ENCODE results near the gene ITGAX.

The ITGAX gene

GRCh38 chr16:31376705-31377104 is 21.7 kb downstream of the ITGAX start:
- DNase-seq, result no peak

- no peak for DNase-seq
Observed at GRCh38 chr16:31377210-31377903, 22.4 kb downstream of the ITGAX start.

GRCh38 chr16:31380201-31380600 is 25.2 kb downstream of the ITGAX start:
- DNase-seq, result no peak

DNA sequence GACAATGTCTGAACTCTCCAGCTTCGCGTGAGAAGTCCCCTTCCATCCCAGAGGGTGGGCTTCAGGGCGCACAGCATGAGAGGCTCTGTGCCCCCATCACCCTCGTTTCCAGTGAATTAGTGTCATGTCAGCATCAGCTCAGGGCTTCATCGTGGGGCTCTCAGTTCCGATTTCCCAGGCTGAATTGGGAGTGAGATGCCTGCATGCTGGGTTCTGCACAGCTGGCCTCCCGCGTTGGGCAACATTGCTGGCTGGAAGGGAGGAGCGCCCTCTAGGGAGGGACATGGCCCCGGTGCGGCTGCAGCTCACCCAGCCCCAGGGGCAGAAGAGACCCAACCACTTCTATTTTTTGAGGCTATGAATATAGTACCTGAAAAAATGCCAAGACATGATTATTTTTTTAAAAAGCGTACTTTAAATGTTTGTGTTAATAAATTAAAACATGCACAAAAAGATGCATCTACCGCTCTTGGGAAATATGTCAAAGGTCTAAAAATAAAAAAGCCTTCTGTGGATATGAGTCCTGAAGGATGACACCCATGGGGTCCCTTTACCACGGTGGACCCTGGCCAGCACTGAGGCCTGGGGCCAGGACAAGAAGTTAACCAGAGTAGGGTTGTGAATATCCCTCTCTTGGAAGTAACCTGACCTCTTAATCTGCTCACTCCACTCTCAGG is 27.6 kb downstream of the ITGAX start:
- DNase-seq, result peak; percentile 59

- DNase-seq, result no peak
Observed at GRCh38 chr16:31385680-31386079, 30.7 kb downstream of the ITGAX start.

DNA sequence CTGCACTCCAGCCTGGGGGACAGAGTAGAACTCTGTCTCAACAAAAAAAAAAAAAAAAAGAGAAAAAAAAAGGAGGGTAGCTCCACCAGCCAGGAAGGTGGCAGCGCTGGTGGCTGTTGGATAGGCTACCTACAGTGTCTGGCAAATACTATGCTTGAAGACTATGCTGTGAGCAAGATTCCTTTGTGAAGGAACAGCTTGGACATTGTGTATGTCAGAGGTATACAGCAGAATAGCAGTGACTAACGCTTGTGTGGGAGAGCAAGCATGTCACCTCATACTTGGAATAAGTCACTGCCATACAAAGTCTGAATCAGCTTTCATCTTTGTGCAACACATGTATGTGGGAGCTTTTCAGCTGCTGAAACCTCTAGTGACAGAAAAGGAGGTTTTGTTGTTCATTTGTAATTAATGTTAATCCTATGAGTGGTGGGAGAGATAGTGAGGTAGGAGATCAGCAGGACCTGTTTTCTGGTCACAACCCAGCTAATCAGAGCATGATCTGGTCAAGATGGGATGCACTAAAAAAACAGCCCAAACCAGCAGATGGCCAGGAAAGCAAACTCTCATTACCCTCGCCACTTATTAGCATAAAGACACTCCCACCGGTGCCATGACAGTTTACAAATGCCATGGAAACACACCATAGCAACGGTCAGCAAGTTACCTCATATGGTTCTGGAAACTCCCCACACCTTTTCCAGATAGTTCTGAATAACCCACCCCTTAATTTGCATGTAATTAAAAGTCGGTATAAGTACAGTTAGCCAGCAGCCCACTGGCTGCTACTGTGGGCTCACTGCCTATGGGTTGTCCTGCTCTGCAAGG is 31.4 kb downstream of the ITGAX start:
- DNase-seq, result no peak

- DNase-seq, result no peak
Observed at GRCh38 chr16:31388535-31388934, 33.6 kb downstream of the ITGAX start.

DNA sequence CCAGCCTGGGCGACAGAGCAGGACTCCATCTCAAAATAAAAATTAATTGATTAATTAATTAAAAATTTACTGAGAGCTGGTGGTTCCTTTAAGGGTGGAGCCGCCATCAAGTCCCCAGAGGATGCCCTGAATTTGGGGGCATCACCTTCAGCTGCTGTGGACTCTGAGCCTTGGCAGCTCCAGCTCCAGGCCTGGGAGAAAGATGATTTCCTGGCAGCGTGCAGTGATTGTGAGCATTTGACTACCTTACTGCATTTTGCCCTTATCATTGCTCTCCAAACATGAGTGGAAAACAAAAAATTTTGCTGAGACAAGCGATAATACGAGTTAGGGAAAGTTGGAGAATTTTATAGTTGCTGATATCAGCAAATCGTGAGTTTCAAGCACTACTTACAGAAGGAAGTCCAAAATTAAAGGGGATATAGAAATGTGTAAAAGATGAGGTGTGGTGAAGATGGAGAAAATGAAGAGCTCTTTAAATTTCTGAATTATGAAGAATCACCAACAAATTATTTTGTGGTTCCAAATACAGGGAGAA is 35.6 kb downstream of the ITGAX start:
- no peak for DNase-seq

DNA sequence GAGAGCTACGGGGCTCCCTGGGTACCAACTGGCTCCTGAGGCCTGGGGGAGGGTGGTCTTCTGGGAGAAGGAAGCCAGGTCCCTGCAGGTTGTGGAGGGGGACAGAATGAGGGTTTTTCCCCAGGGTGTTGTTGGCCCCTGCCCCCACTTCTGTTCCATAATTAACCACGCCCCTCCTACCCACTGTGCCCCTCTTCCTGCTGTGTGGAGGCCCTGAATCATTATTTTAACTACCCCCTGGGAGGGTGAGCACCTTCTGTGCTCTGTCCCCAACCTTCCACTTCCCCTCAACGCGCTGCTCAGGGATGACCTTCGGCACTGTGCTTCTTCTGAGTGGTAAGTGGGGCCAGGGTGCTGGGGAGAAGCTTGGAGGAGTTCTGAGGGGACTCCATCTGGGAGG is 38.1 kb downstream of the ITGAX start, which contains the start of gene ITGAD:
TSS of gene ITGAD (plus strand) at position 280 of the 400 bp plus-strand sequence. CDS start at position 306, 26 bp downstream.
- no peak for DNase-seq

DNA sequence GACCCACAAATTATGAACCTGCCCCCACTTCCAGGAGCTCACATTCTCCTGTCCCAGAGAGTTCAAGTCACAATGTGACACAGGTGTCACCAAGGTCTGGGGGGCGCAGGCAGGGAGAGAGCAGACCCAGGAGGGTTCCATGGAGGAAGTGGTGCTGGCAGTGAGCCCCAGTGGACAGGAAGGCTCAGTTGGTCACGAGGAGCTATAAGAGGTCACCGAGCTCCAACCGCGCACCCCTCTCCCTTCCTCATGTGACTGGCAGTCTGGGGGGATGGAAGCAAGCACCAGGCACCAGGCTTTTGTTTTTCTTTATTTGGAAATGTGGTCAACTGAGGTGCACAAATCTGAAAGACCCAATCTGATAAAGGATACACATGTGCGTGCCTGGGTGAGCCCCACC is 40.7 kb downstream of the ITGAX start:
- DNase-seq, result no peak

GRCh38 chr16:31397096-31397660 is 42.2 kb downstream of the ITGAX start:
- no peak for DNase-seq

DNA sequence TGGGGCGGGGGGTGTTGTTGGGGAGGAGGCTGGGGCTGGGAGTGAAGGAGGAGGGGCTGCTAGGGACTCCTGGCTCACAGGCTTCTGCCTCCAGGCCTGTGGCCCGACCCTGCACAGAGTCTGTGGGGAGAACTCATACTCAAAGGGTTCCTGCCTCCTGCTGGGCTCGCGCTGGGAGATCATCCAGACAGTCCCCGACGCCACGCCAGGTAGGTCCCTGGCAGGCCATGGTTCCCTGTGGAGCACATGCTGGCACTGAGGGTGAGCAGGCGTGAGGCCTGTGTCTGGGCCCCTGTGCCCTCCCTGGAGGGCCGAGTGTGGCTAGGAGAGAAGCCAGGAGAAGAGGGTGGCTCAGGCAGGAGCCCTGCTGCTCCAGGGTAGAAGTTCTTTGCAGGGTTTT is 42.7 kb downstream of the ITGAX start:
- DNase-seq, result no peak

- DNase-seq, result no peak
Observed at GRCh38 chr16:31400191-31400590, 45.2 kb downstream of the ITGAX start.

- no peak for DNase-seq
Observed at GRCh38 chr16:31401436-31401835, 46.5 kb downstream of the ITGAX start.

- DNase-seq, result no peak
Observed at GRCh38 chr16:31402687-31403086, 47.7 kb downstream of the ITGAX start.

- no peak for DNase-seq
Observed at GRCh38 chr16:31403590-31404352, 48.8 kb downstream of the ITGAX start.

GRCh38 chr16:31404353-31405064 is 49.5 kb downstream of the ITGAX start:
- no peak for DNase-seq

GRCh38 chr16:31407406-31407805 is 52.4 kb downstream of the ITGAX start:
- DNase-seq, result no peak

DNA sequence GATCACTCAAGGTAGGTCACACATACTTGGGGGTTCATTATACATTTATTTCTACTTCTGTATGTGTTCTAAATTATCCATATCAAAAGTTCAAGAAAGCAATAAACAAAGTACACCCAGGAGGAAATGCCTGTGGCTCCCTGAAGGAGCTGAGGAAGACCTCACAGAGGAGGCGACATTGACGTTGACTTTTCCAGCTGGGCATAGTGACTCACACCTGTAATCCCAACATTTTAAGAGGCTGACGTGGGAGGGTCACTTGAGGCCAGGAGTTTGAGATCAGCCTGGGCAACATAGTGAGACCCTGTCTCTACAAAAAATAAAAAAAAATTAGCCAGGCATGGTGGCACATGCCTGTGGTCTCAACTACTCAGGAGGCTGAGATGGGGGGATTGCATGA is 54.5 kb downstream of the ITGAX start:
- DNase-seq, result no peak

DNA sequence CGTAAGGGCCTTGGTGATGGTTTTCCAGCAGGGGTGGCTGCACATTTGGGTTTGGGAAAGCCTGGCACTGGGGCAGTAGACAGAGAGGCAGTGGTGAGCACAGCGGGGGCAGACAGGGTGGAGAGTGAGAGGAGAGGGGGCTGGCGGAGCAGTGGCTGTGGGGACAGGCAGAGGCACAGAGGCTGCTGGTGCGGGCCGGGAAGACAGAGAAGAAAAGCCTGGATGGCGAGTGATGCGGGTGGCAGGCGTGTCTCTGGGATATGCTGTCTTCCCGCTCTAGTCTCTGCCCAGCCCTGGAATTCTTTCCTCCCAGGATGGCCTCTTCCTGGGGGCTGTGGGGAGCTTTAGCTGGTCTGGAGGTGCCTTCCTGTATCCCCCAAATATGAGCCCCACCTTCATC is 55.1 kb downstream of the ITGAX start:
- no peak for DNase-seq

DNA sequence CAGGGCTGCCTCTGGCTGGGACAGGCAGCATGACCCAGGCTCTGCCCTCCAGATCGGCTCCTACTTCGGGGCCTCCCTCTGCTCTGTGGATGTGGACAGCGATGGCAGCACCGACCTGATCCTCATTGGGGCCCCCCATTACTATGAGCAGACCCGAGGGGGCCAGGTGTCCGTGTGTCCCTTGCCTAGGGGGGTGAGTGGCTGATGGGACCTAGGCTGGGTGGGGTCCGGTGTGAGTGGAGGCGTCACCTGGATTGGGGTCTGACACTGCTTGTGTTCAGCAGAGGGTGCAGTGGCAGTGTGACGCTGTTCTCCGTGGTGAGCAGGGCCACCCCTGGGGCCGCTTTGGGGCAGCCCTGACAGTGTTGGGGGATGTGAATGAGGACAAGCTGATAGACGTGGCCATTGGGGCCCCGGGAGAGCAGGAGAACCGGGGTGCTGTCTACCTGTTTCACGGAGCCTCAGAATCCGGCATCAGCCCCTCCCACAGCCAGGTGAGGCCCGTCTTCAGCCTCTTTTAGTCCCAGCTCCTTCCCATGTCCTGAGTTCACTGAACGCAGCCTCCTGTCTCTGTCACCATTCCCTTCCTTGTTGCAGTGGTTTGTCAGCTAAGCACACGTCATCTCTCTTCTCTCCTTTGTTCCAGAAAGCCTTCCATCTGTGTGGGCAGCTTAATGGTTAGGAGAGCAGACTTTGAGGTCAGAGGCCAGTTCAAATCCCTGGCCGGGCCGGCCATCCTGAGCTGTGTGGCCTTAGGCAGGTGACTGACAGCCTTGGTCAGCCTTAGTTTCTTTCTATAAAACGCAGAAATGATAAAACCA is 56.3 kb downstream of the ITGAX start:
- no peak for DNase-seq
